COLO668 (cell line): Measurements from ENCODE around the gene CTIF.
A peak's percentile ranks its signal among the peaks of the same experiment; 100 is the strongest.

ENCODE experiments used
- DNase-seq: peaks from one replicate; lab custom pipeline; 2025; ENCODE audit not compliant: unreplicated experiment; lab: John Stamatoyannopoulos, UW

CTIF gene

GRCh38 chr18:48723016-48723415 lies 184.2 kb downstream of the CTIF start:
- no peak for DNase-seq

DNA sequence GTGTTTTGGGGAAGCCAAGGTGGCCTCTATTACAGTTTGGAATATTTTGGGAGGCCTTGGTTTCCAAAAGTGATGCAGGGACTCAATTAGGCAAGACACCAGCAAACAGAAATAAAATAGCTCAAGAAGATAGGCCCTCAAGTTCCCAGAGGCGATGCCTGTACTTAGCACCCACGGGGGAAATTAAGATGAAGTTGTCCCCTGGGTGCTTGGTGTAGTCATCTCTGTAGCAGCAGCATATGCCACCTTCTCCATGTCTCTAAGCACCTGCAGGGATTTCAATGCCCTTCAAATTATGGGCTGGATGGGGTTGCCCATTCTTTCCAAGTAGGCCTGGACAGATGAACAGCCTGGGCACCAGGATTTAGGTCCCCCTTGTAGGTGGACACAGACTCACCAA lies 185.0 kb downstream of the CTIF start:
- DNase-seq, result no peak

GRCh38 chr18:48724442-48724841 lies 185.6 kb downstream of the CTIF start:
- peak; percentile 55 for DNase-seq

GRCh38 chr18:48724939-48725338 lies 186.1 kb downstream of the CTIF start:
- DNase-seq, result no peak

- DNase-seq, result no peak
Observed at GRCh38 chr18:48725562-48725961, 186.7 kb downstream of the CTIF start.

GRCh38 chr18:48727681-48728080 lies 188.8 kb downstream of the CTIF start:
- no peak for DNase-seq

DNA sequence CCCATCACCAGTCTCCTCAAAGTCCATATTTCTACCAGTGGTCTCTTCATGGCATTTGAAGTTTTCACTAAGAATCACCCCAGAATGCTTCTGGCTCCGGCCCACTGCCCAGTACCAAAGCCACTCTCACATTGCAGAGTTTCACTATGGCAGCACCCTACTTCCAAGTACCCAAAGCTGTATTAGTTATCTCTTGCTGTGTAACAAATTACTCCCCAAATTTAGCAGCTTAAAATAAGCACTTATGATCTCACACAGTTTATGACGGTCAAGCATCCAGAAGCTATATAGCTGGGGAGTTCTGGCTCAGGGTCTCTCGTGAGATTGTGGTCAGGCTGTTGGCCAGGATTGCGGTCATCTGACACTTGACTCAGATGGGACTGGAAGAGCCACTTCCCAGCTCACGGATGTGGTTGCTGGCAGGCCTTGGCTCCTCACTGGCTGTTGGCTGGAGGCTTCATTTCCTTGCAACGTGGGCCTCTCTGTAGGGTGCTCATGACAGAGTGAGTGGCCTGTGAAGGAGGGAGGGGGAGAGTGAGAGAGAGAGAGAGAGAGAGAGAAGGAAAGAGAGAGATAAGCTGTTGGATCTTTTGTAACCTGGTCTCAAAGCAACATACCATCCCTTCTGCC lies 189.5 kb downstream of the CTIF start:
- no peak for DNase-seq

GRCh38 chr18:48729404-48729803 lies 190.6 kb downstream of the CTIF start:
- DNase-seq, result no peak

DNA sequence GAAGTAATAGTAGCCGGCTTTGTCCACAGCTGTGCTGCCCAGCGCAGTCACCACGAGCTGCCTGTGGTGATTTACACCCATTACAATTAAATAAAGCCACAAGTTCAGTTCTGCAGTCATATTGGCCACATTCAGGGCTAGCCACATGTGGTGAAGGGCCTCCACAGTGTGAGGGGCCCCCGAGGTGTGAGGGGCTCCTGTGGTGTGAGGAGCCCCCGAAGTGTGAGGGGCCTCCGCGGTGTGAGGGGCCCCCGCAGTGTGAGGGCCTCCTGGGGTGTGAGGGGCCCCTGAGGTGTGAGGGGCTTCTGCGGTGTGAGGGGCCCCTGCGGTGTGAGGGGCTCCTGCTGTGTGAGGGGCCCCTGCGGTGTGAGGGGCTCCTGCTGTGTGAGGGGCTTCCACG lies 191.2 kb downstream of the CTIF start:
- DNase-seq, result no peak

- DNase-seq, result no peak
Observed at GRCh38 chr18:48732767-48733424, 194.1 kb downstream of the CTIF start.

DNA sequence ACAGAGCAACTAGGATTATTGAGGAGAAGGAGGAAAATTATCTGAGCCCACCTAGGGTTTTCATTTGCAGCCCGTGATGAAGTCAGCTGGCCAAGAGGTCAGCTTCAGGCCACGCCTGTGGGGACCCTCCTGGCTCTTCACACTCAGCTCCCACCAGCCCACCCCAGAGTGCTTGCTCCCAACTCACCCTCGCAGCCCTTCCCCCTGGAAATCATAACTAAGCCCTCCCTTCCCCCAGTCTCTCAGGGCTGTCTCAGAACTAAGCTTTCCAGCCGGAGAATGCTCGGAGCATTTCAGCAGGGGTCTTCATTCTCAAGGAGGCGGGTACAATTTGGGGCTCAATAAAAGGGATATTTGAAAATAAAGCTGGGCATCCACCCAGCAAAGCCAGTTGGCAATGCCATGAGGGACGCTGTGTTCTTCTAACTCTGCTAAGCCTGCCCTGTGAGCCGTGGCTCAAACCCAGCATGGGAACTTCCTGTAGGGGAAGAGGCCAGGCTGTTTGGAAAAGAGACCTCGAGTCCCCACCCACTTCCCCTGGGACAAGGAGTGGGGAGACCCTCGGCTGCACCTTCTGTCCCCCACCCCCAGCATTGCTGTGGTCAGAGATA lies 194.9 kb downstream of the CTIF start:
- DNase-seq, result no peak

DNA sequence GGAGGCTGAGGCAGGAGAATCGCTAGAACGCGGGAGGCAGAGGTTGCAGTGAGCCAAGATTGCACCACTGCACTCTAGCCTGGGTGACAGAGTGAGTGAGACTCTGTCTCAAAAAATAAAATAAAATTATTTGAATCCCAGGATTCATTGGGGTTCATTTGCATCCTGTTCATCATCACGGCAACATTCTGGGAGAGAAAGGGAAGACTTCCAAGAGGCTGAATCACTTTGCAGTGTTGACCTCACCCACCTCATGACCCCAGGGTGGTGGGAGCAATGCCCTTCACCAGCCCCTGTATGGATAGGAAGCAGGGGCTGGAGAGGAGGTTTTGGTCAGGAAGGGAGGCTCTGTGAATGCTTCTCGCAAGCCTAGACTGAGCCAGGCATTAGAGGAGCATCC lies 195.6 kb downstream of the CTIF start:
- no peak for DNase-seq

DNA sequence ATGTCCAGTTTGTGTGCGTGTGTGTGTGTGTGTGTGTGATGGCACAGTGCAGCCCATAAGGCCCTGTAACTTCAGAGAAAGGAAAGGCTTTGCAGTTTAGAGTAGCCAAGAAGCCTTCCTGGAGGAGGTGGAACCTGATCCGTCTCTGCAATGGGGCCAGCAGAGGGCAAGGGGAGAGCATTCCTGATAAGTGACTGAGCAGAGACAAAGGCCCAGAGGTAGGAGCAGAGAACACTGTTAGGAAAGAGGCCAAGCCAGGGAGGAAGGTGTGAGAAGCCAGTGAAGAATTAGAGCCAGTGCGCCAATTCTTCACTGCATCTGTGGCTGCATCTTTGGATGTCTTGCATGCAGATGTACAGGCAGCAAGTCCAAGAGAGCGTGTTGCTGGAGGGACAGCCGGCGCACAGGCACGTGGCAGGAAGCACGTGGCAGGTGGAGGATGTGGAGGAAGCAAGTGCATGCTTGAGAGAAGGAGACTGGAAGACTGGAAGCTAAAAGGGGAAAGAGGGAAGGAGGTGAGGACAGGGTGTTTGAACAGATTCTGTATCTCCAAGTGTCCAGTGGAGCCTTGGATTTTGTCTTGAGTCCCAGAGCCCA lies 196.3 kb downstream of the CTIF start:
- DNase-seq, result no peak

GRCh38 chr18:48735681-48736255 lies 196.9 kb downstream of the CTIF start:
- no peak for DNase-seq

GRCh38 chr18:48736321-48737260 lies 197.8 kb downstream of the CTIF start:
- DNase-seq, result no peak

- DNase-seq, result no peak
Observed at GRCh38 chr18:48739266-48740067, 200.6 kb downstream of the CTIF start.

- no peak for DNase-seq
Observed at GRCh38 chr18:48740068-48740440, 201.2 kb downstream of the CTIF start.

GRCh38 chr18:48740851-48741485 lies 202.1 kb downstream of the CTIF start:
- no peak for DNase-seq

- no peak for DNase-seq
Observed at GRCh38 chr18:48741866-48742265, 203.0 kb downstream of the CTIF start.
